Erythroblast (primary cell): ENCODE results near the gene CEP170B.

Experiments used
- GATA1 ChIP-seq: IDR thresholded peaks from 2 replicates; pipeline ENCODE4 v1.6.1; 2011; ENCODE audit warnings: low read depth, mild to moderate bottlenecking, control low read depth, low read length, moderate library complexity
- POLR2A ChIP-seq: IDR thresholded peaks from 2 replicates; pipeline ENCODE4 v1.6.1; 2011; ENCODE audit warnings: mild to moderate bottlenecking, low read length

- TF ChIP-seq POLR2A = no peak
- no peak for TF ChIP-seq GATA1
These were observed 8.4 kb downstream of the CEP170B start for GRCh38 chr14:104873380-104874055.
